H1 (cell line): ENCODE results near the gene HSPA1B. TPM values are rescaled to one million over a fixed set of nuclear protein-coding genes. Genes with fewer than 3 reads are reported as not detected.

Experiments used
- CTCF ChIA-PET: fragments of 300-600 bp; sonication (Branson Sonifier 250); formaldehyde crosslinking; loops from one replicate; lab custom pipeline; 2021; ENCODE audit not compliant: partially characterized antibody; lab: Charles Lee
- POLR2A ChIA-PET: fragments of 300-600 bp; sonication (Branson Sonifier 250); formaldehyde crosslinking; loops from one replicate; lab custom pipeline; 2021; ENCODE audit warnings: inconsistent platforms; ENCODE audit not compliant: partially characterized antibody; lab: Charles Lee
- DNase-seq, 2 experiments: peaks; one replicate each; pipeline versions ENCODE4 v3.0.0 to v3.0.0-alpha.2; 2010 to 2022; ENCODE audit warnings: low spot score in 2 of 2, low read depth in 1 of 2, mixed read lengths in 1 of 2
- FAIRE-seq: peaks from 2 replicates; lab custom pipeline; 2011; peaks lifted over from hg19 to GRCh38; lab: Jason Lieb, UNC
- H2AFZ ChIP-seq: 2 replicates; pipeline ENCODE4 v1.8.1; 2012; ENCODE audit warnings: low read length, inconsistent platforms
- H2AK5ac ChIP-seq: 2 replicates; pipeline ENCODE4 v1.6.1; 2013; ENCODE audit warnings: low read depth, low read length
- H2BK120ac ChIP-seq: replicated peaks from 2 replicates; pipeline ENCODE3; 2013; ENCODE audit warnings: low read depth, low read length, inconsistent platforms
- H2BK12ac ChIP-seq: 2 replicates; pipeline ENCODE4 v1.6.1; 2013; ENCODE audit warnings: low read depth, low read length
- H2BK15ac ChIP-seq: 2 replicates; pipeline ENCODE4 v1.6.1; 2013; ENCODE audit warnings: low read length
- H2BK20ac ChIP-seq: 2 replicates; pipeline ENCODE4 v1.6.1; 2013; ENCODE audit warnings: low read length
- H2BK5ac ChIP-seq: 2 replicates; pipeline ENCODE4 v1.6.1; 2013; ENCODE audit warnings: low read depth, low read length
- H3K14ac ChIP-seq: 2 replicates; pipeline ENCODE4 v1.6.1; 2013; ENCODE audit warnings: inconsistent platforms; ENCODE audit not compliant: insufficient read length
- H3K18ac ChIP-seq: 2 replicates; pipeline ENCODE4 v1.6.1; 2013; ENCODE audit warnings: low read length; ENCODE audit errors: extremely low read depth
- H3K23ac ChIP-seq: 2 replicates; pipeline ENCODE4 v1.6.1; 2013; ENCODE audit warnings: inconsistent platforms; ENCODE audit not compliant: insufficient read length
- H3K23me2 ChIP-seq: 2 replicates; pipeline ENCODE4 v1.6.1; 2013; ENCODE audit warnings: low read depth, low read length
- H3K27ac ChIP-seq: 2 replicates; pipeline ENCODE4 v1.6.1; 2011; ENCODE audit warnings: low read depth, low read length, inconsistent platforms
- H3K27me3 ChIP-seq, 4 experiments: replicated peaks in 1 of 4; 1 replicate in 1 of 4; 2 replicates in 3 of 4; pipeline versions ENCODE4 v1.6.1 to v1.8.1; 2011 to 2013; ENCODE audit warnings: low read length in 3 of 4, mild to moderate bottlenecking in 3 of 4, inconsistent platforms in 2 of 4, mixed read lengths in 2 of 4, moderate library complexity in 1 of 4; ENCODE audit not compliant: control insufficient read depth in 3 of 4, insufficient read depth in 3 of 4; ENCODE audit errors: extremely low read depth in 1 of 4
- H3K36me3 ChIP-seq, 4 experiments: 2 replicates each; pipeline versions ENCODE4 v1.6.1 to v1.8.1; 2011 to 2013; ENCODE audit warnings: mild to moderate bottlenecking in 4 of 4, low read length in 3 of 4, moderate library complexity in 2 of 4, control low read depth in 1 of 4, inconsistent platforms in 1 of 4; ENCODE audit not compliant: insufficient read depth in 4 of 4, control insufficient read depth in 2 of 4
- H3K4ac ChIP-seq: replicated peaks from 2 replicates; pipeline ENCODE3; 2013; ENCODE audit warnings: low read length, low read depth, mixed read lengths, inconsistent platforms; ENCODE audit not compliant: insufficient read length
- H3K4me1 ChIP-seq, 4 experiments: replicated peaks in 1 of 4; 1 replicate in 1 of 4; 2 replicates in 3 of 4; pipeline versions ENCODE4 v1.6.1 to v1.8.1; 2011 to 2013; ENCODE audit warnings: low read length in 3 of 4, inconsistent platforms in 2 of 4, mixed read lengths in 1 of 4; ENCODE audit not compliant: insufficient read depth in 4 of 4, control insufficient read depth in 3 of 4
- H3K4me2 ChIP-seq, 2 experiments: 2 replicates each; pipeline versions ENCODE4 v1.6.1 to v1.8.1; 2011 to 2013; ENCODE audit warnings: low read depth in 2 of 2, low read length in 2 of 2, control low read depth in 1 of 2, inconsistent platforms in 1 of 2, mild to moderate bottlenecking in 1 of 2; ENCODE audit not compliant: insufficient read depth in 1 of 2
- H3K4me3 ChIP-seq, 4 experiments: fragments of 200-600, 300-600 bp in 1 of 4; sonication (generic), shearing (Covaris generic), sonication (Bioruptor Twin) in 1 of 4; 2 replicates each; pipeline versions ENCODE4 v1.5.1 to v1.8.1; 2011 to 2016; ENCODE audit warnings: low read length in 4 of 4, low read depth in 3 of 4, control low read depth in 2 of 4, inconsistent platforms in 2 of 4, mild to moderate bottlenecking in 2 of 4, mixed read lengths in 1 of 4, moderate library complexity in 1 of 4; ENCODE audit not compliant: insufficient read depth in 2 of 4; ENCODE audit errors: extremely low read depth in 1 of 4
- H3K56ac ChIP-seq: replicated peaks from 2 replicates; pipeline ENCODE3; 2013; ENCODE audit warnings: low read depth, mild to moderate bottlenecking, mixed read lengths, low read length, inconsistent platforms; ENCODE audit not compliant: insufficient read length
- H3K79me1 ChIP-seq: 2 replicates; pipeline ENCODE4 v1.6.1; 2013; ENCODE audit warnings: low read depth, low read length, control low read depth
- H3K79me2 ChIP-seq, 2 experiments: 2 replicates each; pipeline versions ENCODE4 v1.6.1 to v1.8.1; 2012 to 2013; ENCODE audit warnings: low read length in 2 of 2, mild to moderate bottlenecking in 2 of 2, inconsistent platforms in 1 of 2; ENCODE audit not compliant: insufficient read depth in 2 of 2, control insufficient read depth in 1 of 2
- H3K9ac ChIP-seq, 4 experiments: replicated peaks in 1 of 4; 1 replicate in 1 of 4; 2 replicates in 3 of 4; pipeline versions ENCODE4 v1.6.1 to v1.8.1; 2011 to 2013; ENCODE audit warnings: low read depth in 3 of 4, low read length in 3 of 4, control low read depth in 2 of 4, mild to moderate bottlenecking in 2 of 4, moderate library complexity in 2 of 4, inconsistent platforms in 1 of 4; ENCODE audit errors: extremely low read depth in 1 of 4
- H3K9me3 ChIP-seq, 2 experiments: 2 replicates each; pipeline versions ENCODE4 v1.6.1 to v1.8.1; 2012 to 2013; ENCODE audit warnings: mild to moderate bottlenecking in 2 of 2, moderate library complexity in 2 of 2, control low read depth in 1 of 2, inconsistent platforms in 1 of 2, low read depth in 1 of 2, low read length in 1 of 2, mixed read lengths in 1 of 2; ENCODE audit not compliant: insufficient read depth in 2 of 2
- H4K20me1 ChIP-seq, 2 experiments: replicated peaks in 1 of 2; 2 replicates each; pipeline versions ENCODE3 to v1.8.1; 2011 to 2013; ENCODE audit warnings: inconsistent platforms in 2 of 2, low read length in 2 of 2, mild to moderate bottlenecking in 1 of 2; ENCODE audit not compliant: insufficient read depth in 2 of 2, control insufficient read depth in 1 of 2
- H4K5ac ChIP-seq: 2 replicates; pipeline ENCODE4 v1.6.1; 2013; ENCODE audit warnings: low read length, low read depth, mixed read lengths, inconsistent platforms; ENCODE audit not compliant: insufficient read length
- H4K8ac ChIP-seq: 2 replicates; pipeline ENCODE4 v1.8.0; 2013; ENCODE audit warnings: mild to moderate bottlenecking, moderate library complexity, low read length, inconsistent platforms; ENCODE audit not compliant: insufficient read depth; ENCODE audit errors: extremely low read depth
- H4K91ac ChIP-seq: replicated peaks from 2 replicates; pipeline ENCODE3; 2013; ENCODE audit warnings: low read length, mixed read lengths, inconsistent platforms; ENCODE audit not compliant: insufficient read length
- CBX5 ChIP-seq: fragments of 300-800, 300-1000 bp; sonication (generic); IDR thresholded peaks from 2 replicates; pipeline ENCODE4 v1.7.1; 2016; ENCODE audit warnings: antibody characterized with exemption, low read length, low read depth
- CBX8 ChIP-seq: fragments of 300-800, 300-1000 bp; sonication (generic); IDR thresholded peaks from 2 replicates; pipeline ENCODE4 v1.7.1; 2016; ENCODE audit warnings: low read depth, low read length, borderline replicate concordance
- CHD1 ChIP-seq: IDR thresholded peaks from 2 replicates; pipeline ENCODE4 v1.6.1; 2012; ENCODE audit warnings: low read depth, low read length, improper control_type of control experiment
- PHF8 ChIP-seq: fragments of 200-600 bp; sonication (generic); conservative IDR thresholded peaks from 2 replicates; pipeline ENCODE4 v1.7.1; 2012; ENCODE audit warnings: low read depth, mild to moderate bottlenecking, inconsistent platforms, low read length, moderate library complexity
- SP4 ChIP-seq: IDR thresholded peaks from 2 replicates; pipeline ENCODE4 v1.6.1; 2012; ENCODE audit warnings: low read length, inconsistent platforms
- SUZ12 ChIP-seq: fragments of 200-600 bp; sonication (generic); IDR thresholded peaks from 2 replicates; pipeline ENCODE4 v1.6.1; 2012; ENCODE audit warnings: mild to moderate bottlenecking, inconsistent platforms, low read length, moderate library complexity, mixed read lengths
- TCF12 ChIP-seq: IDR thresholded peaks from 2 replicates; pipeline ENCODE4 v1.6.1; 2011; ENCODE audit warnings: low read depth, mild to moderate bottlenecking, low read length
- WGBS, 2 experiments: shearing (Covaris generic) in 1 of 2; methylation state at CpG; one replicate each; pipeline versions ENCODE4 v1.1.6 to v1.1.7; 2013 to 2015; ENCODE audit warnings: low lambda C conversion rate in 2 of 2, mixed read lengths in 2 of 2, inconsistent platforms in 1 of 2, low coverage in 1 of 2, missing lambda C conversion rate in 1 of 2; ENCODE audit not compliant: insufficient replicate concordance in 2 of 2, insufficient coverage in 1 of 2, insufficient read length in 1 of 2; ENCODE audit errors: extremely low coverage in 1 of 2, missing lambda C conversion rate in 1 of 2; 5-methylcytosine and 5-hydroxymethylcytosine counted together
- polyA plus RNA-seq, 7 experiments: library from polyadenylated mRNA; depleted of rRNA in 3 of 7; stranded (reverse) in 5 of 7; unstranded in 2 of 7; fragments of >200 nt in 5 of 7; fragments of 200-250 nt in 2 of 7; gene quantifications; 1 replicate in 5 of 7; 2 replicates in 1 of 7; 4 replicates in 1 of 7; pipeline versions ENCODE4 v1.2.1 to v1.2.3, GENCODE V29; 2011 to 2013; ENCODE audit warnings: missing spikeins in 2 of 7, mixed read lengths in 2 of 7
- total RNA-seq: library from RNA; stranded (reverse); fragmentation: NEBNext Ultra II Directional; extraction: Animal tissue kit (Norgen Biotek cat#: 25700); gene quantifications from 2 replicates; pipeline ENCODE4 v1.2.1, GENCODE V29; 2021

Gene HSPA1B
- total and polyA plus RNA-seq, 2 of the 8 experiments (the other 6 are each of a cell fraction or from before 2014, with no cell fraction given) = 36.6 to 76.6 TPM

- Histone ChIP-seq H3K9ac (no peak overlapping the region), H3K79me1 (no peaks in the 10 kb centered on the region), H4K91ac (no peak overlapping the region), H3K79me2 (no peaks in the 10 kb centered on the region), H3K14ac (no peak overlapping the region), H3K27ac (no peak overlapping the region), H3K23me2 (0 out of 2 replicates have a peak, but pooled peaks cover 1% of the 10 kb centered on the region), H4K20me1 (peaks cover 1 to 3% of the 10 kb centered on the region in 2 experiments), H2BK5ac (no peak overlapping the region; the same call in 1 of the 2 replicates), H2BK15ac (no peak overlapping the region), H4K8ac (no peak overlapping the region), H3K18ac (no peak overlapping the region), H3K4me3 (no peak overlapping the region), H3K9me3 (no peaks in the 10 kb centered on the region), H3K4ac (no peak overlapping the region), H3K27me3 (no peaks in the 10 kb centered on the region; a peak in 1 of 7 replicates), H2BK120ac (no peak overlapping the region), H3K56ac (no peak overlapping the region), H2BK12ac (no peak overlapping the region), H3K4me2 (no peak overlapping the region), H4K5ac (no peak overlapping the region), H3K4me1 (no peaks in the 10 kb centered on the region), H2AK5ac (no peak overlapping the region), H3K23ac (no peak overlapping the region), H2BK20ac (no peak overlapping the region), H2AFZ (no peak overlapping the region), H3K36me3 (peaks cover 33 to 79% (median 58%) of the 10 kb centered on the region in 4 experiments)
- CTCF ChIA-PET = interaction anchor here (1.0 to 15.6 kb wide), 4 partner anchors 8 to 44 kb away, joined by 3 to 228 read pairs (median 3); partner anchors contain the start of gene VWA7
- FAIRE-seq = no peak
- TF ChIP-seq SP4 (no peak), TCF12 (no peak), PHF8 (no peak), CBX8 (no peak), SUZ12 (no peak), CHD1 (no peak), CBX5 (no peak)
- no peak for DNase-seq
- 97% methylated on average over 32 of the region's 32 CpGs; no CpG with 5 or more reads in 1 of the 2 experiments for WGBS, 2 experiments
- POLR2A ChIA-PET = interaction anchor here (1.0 to 10.7 kb wide), 10 partner anchors 5 to 53 kb away, joined by 3 to 85 read pairs (median 4); partner anchors contain the start of genes VARS1 and VWA7
Measured at GRCh38 chr6:31782126-31782855, 45.2 kb upstream of the HSPA1B start.
